HepG2 (cell line): ENCODE data around the gene ADAMTS17. TPM values are rescaled to one million over a fixed set of nuclear protein-coding genes. Genes with fewer than 3 reads are reported as not detected.

Experiments used
- BRD4 ChIP-seq: sonication (generic); formaldehyde crosslinking; IDR thresholded peaks from 2 replicates; pipeline ENCODE4 v1.4.0; 2020; ENCODE audit warnings: missing genetic modification reagents
- CEBPG ChIP-seq: IDR thresholded peaks from 2 replicates; pipeline ENCODE4 v1.6.1; 2016
- CREB3 ChIP-seq: sonication (generic); formaldehyde crosslinking; IDR thresholded peaks from 2 replicates; pipeline ENCODE4 v1.5.0; 2020; ENCODE audit warnings: missing genetic modification reagents
- ELK4 ChIP-seq: sonication (generic); formaldehyde crosslinking; IDR thresholded peaks from 2 replicates; pipeline ENCODE4 v1.9.0; 2021; ENCODE audit warnings: missing genetic modification reagents, borderline replicate concordance
- HNF4G ChIP-seq, 2 experiments: sonication (generic) in 1 of 2; formaldehyde crosslinking in 1 of 2; IDR thresholded peaks; 2 replicates each; pipeline versions ENCODE4 v1.4.0 to v1.6.1; 2011 to 2020; ENCODE audit warnings: borderline replicate concordance in 2 of 2, low read depth in 2 of 2, mild to moderate bottlenecking in 2 of 2, low read length in 1 of 2, missing genetic modification reagents in 1 of 2, moderate library complexity in 1 of 2
- KDM1A ChIP-seq: IDR thresholded peaks from 2 replicates; pipeline ENCODE4 v1.6.1; 2016; ENCODE audit warnings: missing compliant biosample characterization
- KMT2A ChIP-seq: sonication (generic); formaldehyde crosslinking; IDR thresholded peaks from 2 replicates; pipeline ENCODE4 v1.4.0; 2020; ENCODE audit warnings: missing genetic modification reagents
- MIER2 ChIP-seq: IDR thresholded peaks from 2 replicates; pipeline ENCODE4 v1.6.1; 2016; ENCODE audit warnings: missing biosample characterization, missing genetic modification reagents
- MLLT10 ChIP-seq: sonication (generic); formaldehyde crosslinking; IDR thresholded peaks from 2 replicates; pipeline ENCODE4 v1.4.0; 2020; ENCODE audit warnings: missing genetic modification reagents
- MYC ChIP-seq: sonication (generic); formaldehyde crosslinking; IDR thresholded peaks from 2 replicates; pipeline ENCODE4 v1.9.0; 2021; ENCODE audit warnings: missing genetic modification reagents, borderline replicate concordance
- PRMT3 ChIP-seq: sonication (generic); formaldehyde crosslinking; IDR thresholded peaks from 2 replicates; pipeline ENCODE4 v1.8.1; 2022; ENCODE audit warnings: low read depth, mild to moderate bottlenecking, moderate library complexity, missing genetic modification reagents, borderline replicate concordance
- TFDP1 ChIP-seq: IDR thresholded peaks from 2 replicates; pipeline ENCODE4 v1.6.1; 2016; ENCODE audit warnings: missing compliant biosample characterization, missing genetic modification reagents, borderline replicate concordance
- TFDP2 ChIP-seq: sonication (generic); formaldehyde crosslinking; IDR thresholded peaks from 2 replicates; pipeline ENCODE4 v1.4.0; 2020; ENCODE audit warnings: missing genetic modification reagents
- ZFX ChIP-seq: sonication (generic); formaldehyde crosslinking; IDR thresholded peaks from 2 replicates; pipeline ENCODE4 v1.4.0; 2020; ENCODE audit warnings: mild to moderate bottlenecking, low read depth, missing genetic modification reagents, moderate library complexity
- ZFYVE20 ChIP-seq: sonication (generic); formaldehyde crosslinking; IDR thresholded peaks from 2 replicates; pipeline ENCODE4 v1.8.0; 2023; ENCODE audit warnings: low read depth, mild to moderate bottlenecking, moderate library complexity, missing genetic modification reagents, borderline replicate concordance
- ZNF274 ChIP-seq: sonication (generic); formaldehyde crosslinking; IDR thresholded peaks from 2 replicates; pipeline ENCODE4 v1.5.1; 2020; ENCODE audit warnings: mild to moderate bottlenecking, missing genetic modification reagents
- ZNF350 ChIP-seq: sonication (generic); formaldehyde crosslinking; IDR thresholded peaks from 2 replicates; pipeline ENCODE4 v1.4.0; 2020; ENCODE audit warnings: mild to moderate bottlenecking, low read depth, missing genetic modification reagents, borderline replicate concordance
- ZNF446 ChIP-seq: sonication (generic); formaldehyde crosslinking; IDR thresholded peaks from 2 replicates; pipeline ENCODE4 v1.5.0; 2020; ENCODE audit warnings: mild to moderate bottlenecking, missing genetic modification reagents
- ZNF605 ChIP-seq: sonication (generic); formaldehyde crosslinking; IDR thresholded peaks from 2 replicates; pipeline ENCODE4 v1.8.0; 2022; ENCODE audit warnings: mild to moderate bottlenecking, missing genetic modification reagents
- ZNF607 ChIP-seq: sonication (generic); formaldehyde crosslinking; IDR thresholded peaks from 2 replicates; pipeline ENCODE4 v1.5.1; 2020; ENCODE audit warnings: missing genetic modification reagents, mild to moderate bottlenecking, borderline replicate concordance
- ZNF670 ChIP-seq: sonication (generic); formaldehyde crosslinking; IDR thresholded peaks from 2 replicates; pipeline ENCODE4 v1.8.0; 2022; ENCODE audit warnings: mild to moderate bottlenecking, missing genetic modification reagents, borderline replicate concordance
- ZNF746 ChIP-seq: sonication (generic); formaldehyde crosslinking; IDR thresholded peaks from 2 replicates; pipeline ENCODE4 v1.8.0; 2022; ENCODE audit warnings: mild to moderate bottlenecking, missing genetic modification reagents
- polyA plus RNA-seq, 8 experiments: library from polyadenylated mRNA; depleted of rRNA in 3 of 8; stranded (reverse) in 7 of 8; unstranded in 1 of 8; fragments of >200 nt; fragmentation: Illumina TruSeq in 4 of 8; extraction: Trizol in 4 of 8; gene quantifications; 2 replicates each; pipeline versions ENCODE4 v1.2.1 to v1.2.3, GENCODE V29; 2011 to 2016; ENCODE audit warnings: low read depth in 4 of 8, missing spikeins in 1 of 8, mixed read lengths in 1 of 8; ENCODE audit not compliant: insufficient read depth in 1 of 8
- total RNA-seq, 5 experiments: library from RNA; depleted of rRNA; stranded (reverse); fragments of >200 nt; fragmentation: Illumina TruSeq; extraction: Trizol; gene quantifications; 2 replicates each; pipeline ENCODE4 v1.2.3, GENCODE V29; 2016; ENCODE audit warnings: low read depth in 1 of 5

Gene ADAMTS17
- total and polyA plus RNA-seq, 2 of the 13 experiments (the other 11 are each of a cell fraction or from before 2014, with no cell fraction given) = 0.02 to 0.04 TPM

- peak; percentile 94 for TF ChIP-seq TFDP1 (CRISPR knock-in tag)
- 0 out of 2 replicates have a peak, but pooled peaks have one; percentile 64 for TF ChIP-seq ZNF607 (CRISPR knock-in tag)
- no peak for TF ChIP-seq HNF4G (IDR thresholded peaks at IDR 0.05; ENCODE audit: borderline replicate concordance, low read depth, low read length)
- no peak for TF ChIP-seq HNF4G (CRISPR knock-in tag; IDR thresholded peaks at IDR 0.05; ENCODE audit: borderline replicate concordance, low read depth)
- TF ChIP-seq MLLT10 (CRISPR knock-in tag) = no peak
- 0 out of 2 replicates have a peak, but pooled peaks have one; percentile 7 for TF ChIP-seq ZNF605 (CRISPR knock-in tag)
- TF ChIP-seq PRMT3 (CRISPR knock-in tag) = no peak
- no peak for TF ChIP-seq ZNF746 (CRISPR knock-in tag)
- TF ChIP-seq MYC (CRISPR knock-in tag) = no peak; the same call in 1 of the 2 replicates
- TF ChIP-seq ZNF350 (CRISPR knock-in tag) = peak; percentile 90
- no peak for TF ChIP-seq ZNF670 (CRISPR knock-in tag)
- no peak for TF ChIP-seq ZFYVE20 (CRISPR knock-in tag)
- no peak for TF ChIP-seq KMT2A
- TF ChIP-seq ZFX (CRISPR knock-in tag) = peak; percentile 76
- 0 out of 2 replicates have a peak, but pooled peaks have one; percentile 13 for TF ChIP-seq ZNF274 (CRISPR knock-in tag)
- 0 out of 2 replicates have a peak, but pooled peaks have one; percentile 41 for TF ChIP-seq CREB3 (CRISPR knock-in tag)
- TF ChIP-seq ELK4 (CRISPR knock-in tag) = no peak
- no peak for TF ChIP-seq CEBPG (CRISPR knock-in tag)
- TF ChIP-seq BRD4 (CRISPR knock-in tag) = no peak
- peak; percentile 55; the same call in 1 of the 2 replicates for TF ChIP-seq MIER2 (CRISPR knock-in tag)
- TF ChIP-seq ZNF446 = no peak
- no peak for TF ChIP-seq KDM1A
- TF ChIP-seq TFDP2 = peak; percentile 92
Measured at GRCh38 chr15:100349696-100350433, 8.1 kb upstream of the ADAMTS17 start (continued).
